Measurements from ENCODE around the gene KSR2.

GRCh38 chr12:117583677-117584225 is 385.0 kb downstream of the KSR2 start:
- no peak for TF ChIP-seq CTCF (conservative IDR thresholded peaks at IDR 0.05; ENCODE audit: low read length)
- TF ChIP-seq EZH2phosphoT487 (IDR thresholded peaks at IDR 0.05; ENCODE audit: borderline replicate concordance, low read depth, low read length): no peak

Measured in OCI-LY7 (cell line).